ENCODE measurements around the gene DOC2A. TPM values are rescaled to one million over a fixed set of nuclear protein-coding genes. Genes with fewer than 3 reads are reported as not detected.

Gene DOC2A
- total RNA-seq = 0.49 and 0.76 TPM in 2 replicates

GRCh38 chr16:30010844-30011713 is at the start of gene DOC2A:
Gene DOC2A (minus strand): TSS chr16:30011027. CDS start chr16:30010222, 805 bp downstream.

DNA sequence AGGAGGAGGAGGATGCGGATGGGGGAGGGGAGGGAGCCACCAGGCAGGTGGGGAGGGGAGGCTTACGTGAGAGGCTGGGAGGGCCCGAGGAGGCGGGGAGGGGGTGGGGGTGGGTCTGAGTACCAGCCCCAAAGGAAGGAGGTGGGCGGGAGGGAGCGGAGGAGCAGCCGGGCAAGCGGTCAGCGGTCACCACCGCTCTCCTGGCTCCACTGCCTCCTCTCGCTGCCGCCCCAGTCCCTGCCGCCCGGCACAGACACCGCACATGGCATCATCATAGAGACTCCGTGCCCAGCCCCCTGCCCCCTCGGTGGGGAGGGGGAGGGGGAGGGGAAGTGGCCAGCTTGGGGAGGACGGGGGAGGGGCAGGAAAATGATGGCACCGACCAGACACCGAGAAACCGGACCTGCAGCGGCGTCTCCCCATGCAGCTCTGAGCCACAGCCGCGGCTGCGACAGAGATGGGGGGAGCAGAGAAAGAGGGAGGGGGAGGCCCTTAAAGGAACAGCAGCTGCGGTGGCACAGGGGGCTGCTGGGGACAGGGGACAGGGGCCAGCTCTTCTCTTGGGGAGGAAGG is 20.1 kb upstream of the DOC2A start, which contains the start of gene TLCD3B:
TSS of gene TLCD3B (minus strand) at position 431 of the 573 bp plus-strand sequence. CDS start 744 bp downstream, outside the sequence.

GRCh38 chr16:30022887-30023286 is 12.1 kb upstream of the DOC2A start, which contains the start of gene C16orf92:
Gene C16orf92 (plus strand): TSS chr16:30023198. CDS start chr16:30023341, 143 bp downstream.

DNA sequence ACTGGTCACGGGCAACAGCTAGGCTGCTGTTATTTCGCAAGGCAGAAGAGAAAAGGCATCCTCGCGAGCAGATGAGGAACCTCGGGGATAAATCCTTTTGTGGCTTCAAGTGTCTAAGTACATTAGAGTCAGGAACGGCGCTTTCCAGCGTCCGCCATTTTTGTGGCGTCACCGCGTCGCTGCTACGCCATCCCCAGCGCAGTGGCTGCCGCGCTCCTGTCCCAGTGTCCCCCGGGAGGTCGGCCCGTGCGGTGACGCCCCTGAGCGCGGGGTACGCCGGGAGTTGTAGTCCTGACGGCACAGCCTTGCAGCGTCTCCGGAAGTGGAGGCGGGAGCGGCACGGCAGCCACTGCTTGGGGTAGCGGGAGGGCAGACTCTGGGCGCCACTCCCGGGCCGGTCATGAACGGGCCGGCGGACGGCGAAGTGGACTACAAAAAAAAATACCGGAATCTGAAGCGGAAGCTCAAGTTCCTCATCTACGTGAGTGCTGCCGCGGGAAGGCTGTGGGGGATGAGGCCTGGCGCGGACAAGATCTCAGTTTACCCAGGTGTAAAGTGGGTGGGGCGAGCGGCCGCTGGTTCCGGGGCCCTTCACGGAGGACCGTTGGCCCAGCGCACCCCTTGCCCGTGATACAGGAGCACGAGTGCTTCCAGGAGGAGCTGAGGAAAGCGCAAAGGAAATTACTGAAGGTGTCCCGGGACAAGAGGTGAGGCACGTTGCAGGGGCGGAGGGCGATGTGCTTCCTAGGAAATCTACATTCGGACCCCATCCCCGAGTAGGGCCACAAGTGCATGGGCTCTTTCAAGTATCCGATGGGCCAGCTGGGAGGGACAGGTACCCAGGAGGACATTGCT is 14.7 kb downstream of the DOC2A start, which contains the start of gene INO80E:
TSS of gene INO80E (plus strand) at position 331 of the 855 bp plus-strand sequence. CDS start at position 401, 70 bp downstream.

GRCh38 chr16:29995324-29995910 is 15.4 kb downstream of the DOC2A start, which contains the start of gene HIRIP3:
Gene HIRIP3 (minus strand): TSS chr16:29995617. CDS start chr16:29995605, 12 bp downstream.

GRCh38 chr16:29973384-29974246 is 37.2 kb downstream of the DOC2A start, which contains the start of gene TAOK2:
Gene TAOK2 (plus strand): TSS chr16:29973868. CDS start chr16:29977773, 3,905 bp downstream.

GRCh38 chr16:29961479-29962343 is 49.1 kb downstream of the DOC2A start, which contains the start of gene TMEM219:
Gene TMEM219 (plus strand): TSS chr16:29962079. CDS start chr16:29963144, 1,065 bp downstream.

Other genes with a start within 250 kb of the DOC2A start
- gene ZG16, start 232.8 kb downstream of the DOC2A start, total RNA-seq = not detected in 2 replicates
- gene KIF22, start 220.3 kb downstream of the DOC2A start, total RNA-seq = 19.4 and 130 TPM in 2 replicates
- 482 and 486 TPM in 2 replicates for gene MAZ, start 204.5 kb downstream of the DOC2A start, total RNA-seq
- gene PRRT2, start 198.8 kb downstream of the DOC2A start, total RNA-seq = 0.25 and 0.98 TPM in 2 replicates
- 19.9 and 38.3 TPM in 2 replicates for gene PAGR1, start 194.9 kb downstream of the DOC2A start, total RNA-seq
- gene MVP, start 190.6 kb downstream of the DOC2A start, total RNA-seq = 178 and 255 TPM in 2 replicates
- 94.5 and 128 TPM in 2 replicates for gene CDIPT, start 147.8 kb downstream of the DOC2A start, total RNA-seq
- gene SEZ6L2, start 111.5 kb downstream of the DOC2A start, total RNA-seq = 13.0 and 66.6 TPM in 2 replicates
- gene ASPHD1, start 110.5 kb downstream of the DOC2A start, total RNA-seq = 13.9 and 25.9 TPM in 2 replicates
- 11.4 and 12.5 TPM in 2 replicates for gene KCTD13, start 84.8 kb downstream of the DOC2A start, total RNA-seq
- gene TMEM219, start 48.9 kb downstream of the DOC2A start, total RNA-seq = 89.3 and 173 TPM in 2 replicates
- 32.3 and 39.7 TPM in 2 replicates for gene TAOK2, start 37.2 kb downstream of the DOC2A start, total RNA-seq
- gene HIRIP3, start 15.4 kb downstream of the DOC2A start, total RNA-seq = 5.7 and 21.7 TPM in 2 replicates
- gene INO80E, start 14.8 kb downstream of the DOC2A start, total RNA-seq = 39.2 and 97.6 TPM in 2 replicates
- gene C16orf92, start 12.2 kb upstream of the DOC2A start, total RNA-seq = not detected in 2 replicates
- gene TLCD3B, start 20.2 kb upstream of the DOC2A start, total RNA-seq = 0.13 and 0.98 TPM in 2 replicates
- gene ALDOA, start 54.7 kb upstream of the DOC2A start, total RNA-seq = 908 and 1,156 TPM in 2 replicates
- gene PPP4C, start 65.0 kb upstream of the DOC2A start, total RNA-seq = 111 and 141 TPM in 2 replicates
- 1.4 TPM in 1 of 2 replicates, not detected in the other for gene TBX6, start 80.9 kb upstream of the DOC2A start, total RNA-seq
- 17.4 and 95.1 TPM in 2 replicates for gene YPEL3, start 85.2 kb upstream of the DOC2A start, total RNA-seq
- 0.16 and 0.76 TPM in 2 replicates for gene GDPD3, start 102.5 kb upstream of the DOC2A start, total RNA-seq
- gene MAPK3, start 112.2 kb upstream of the DOC2A start, total RNA-seq = 35.7 and 64.1 TPM in 2 replicates
- gene CORO1A, start 172.6 kb upstream of the DOC2A start, total RNA-seq = 3.0 and 10.1 TPM in 2 replicates
- gene BOLA2B, start 182.6 kb upstream of the DOC2A start, total RNA-seq = 122 and 439 TPM in 2 replicates
- 92.7 and 110 TPM in 2 replicates for gene SLX1A, start 182.8 kb upstream of the DOC2A start, total RNA-seq
- 2.8 and 7.6 TPM in 2 replicates for gene SULT1A3, start 188.2 kb upstream of the DOC2A start, total RNA-seq
- 0.63 and 2.9 TPM in 2 replicates for gene NPIPB13, start 237.5 kb upstream of the DOC2A start, total RNA-seq